Hepatocyte (in vitro differentiated cells): ENCODE measurements around the gene ZBTB16. TPM values are rescaled to one million over a fixed set of nuclear protein-coding genes. Genes with fewer than 3 reads are reported as not detected.

Source experiments
- DNase-seq: peaks from one replicate; pipeline ENCODE4 v3.0.0-alpha.2; 2016; ENCODE audit warnings: low spot score
- H2AFZ ChIP-seq: fragments of 200-600 bp; sonication (generic); 2 replicates; pipeline ENCODE4 v1.6.0; 2016; ENCODE audit warnings: antibody characterized with exemption, mild to moderate bottlenecking
- H3K27ac ChIP-seq: fragments of 200-600 bp; sonication (generic); 2 replicates; pipeline ENCODE4 v1.5.1; 2016; ENCODE audit warnings: mild to moderate bottlenecking
- H3K27me3 ChIP-seq: fragments of 200-600 bp; sonication (generic); 2 replicates; pipeline ENCODE4 v1.6.1; 2016
- H3K36me3 ChIP-seq: fragments of 200-600 bp; sonication (generic); replicated peaks from 2 replicates; pipeline ENCODE4 v1.5.1; 2016; ENCODE audit warnings: low read depth; ENCODE audit not compliant: insufficient read depth
- H3K4me1 ChIP-seq: fragments of 200-600 bp; sonication (generic); 2 replicates; pipeline ENCODE4 v1.5.1; 2016; ENCODE audit warnings: mild to moderate bottlenecking, moderate library complexity; ENCODE audit not compliant: insufficient read depth
- H3K4me2 ChIP-seq: fragments of 200-600 bp; sonication (generic); 2 replicates; pipeline ENCODE4 v1.6.0; 2016
- H3K4me3 ChIP-seq: fragments of 200-600 bp; sonication (generic); 2 replicates; pipeline ENCODE4 v1.5.1; 2016; ENCODE audit warnings: mild to moderate bottlenecking
- H3K79me2 ChIP-seq: fragments of 200-600 bp; sonication (generic); 2 replicates; pipeline ENCODE4 v1.6.0; 2017; ENCODE audit warnings: mild to moderate bottlenecking
- H3K9me2 ChIP-seq: fragments of 200-600 bp; sonication (generic); replicated peaks from 2 replicates; pipeline ENCODE4 v1.6.0; 2017; ENCODE audit warnings: mild to moderate bottlenecking; ENCODE audit not compliant: insufficient read depth
- H3K9me3 ChIP-seq: fragments of 200-600 bp; sonication (generic); 2 replicates; pipeline ENCODE4 v1.5.1; 2016; ENCODE audit warnings: low read depth, mild to moderate bottlenecking
- H4K20me1 ChIP-seq: fragments of 200-600 bp; sonication (generic); 2 replicates; pipeline ENCODE4 v1.6.0; 2016; ENCODE audit warnings: mild to moderate bottlenecking; ENCODE audit not compliant: insufficient read depth, poor library complexity, severe bottlenecking
- EZH2 ChIP-seq: fragments of 200-600 bp; sonication (generic); IDR thresholded peaks from 2 replicates; pipeline ENCODE4 v1.6.1; 2016; ENCODE audit warnings: antibody characterized with exemption, mild to moderate bottlenecking, borderline replicate concordance
- EZH2phosphoT487 ChIP-seq: fragments of 200-600 bp; sonication (generic); IDR thresholded peaks from one replicate; pipeline ENCODE4 v1.6.1; 2018; ENCODE audit warnings: antibody characterized with exemption, mild to moderate bottlenecking, low read depth, moderate library complexity; ENCODE audit not compliant: unreplicated experiment, severe bottlenecking
- WGBS: methylation state at CpG from one replicate; pipeline ENCODE4 v1.1.6; 2016; ENCODE audit warnings: low lambda C conversion rate; ENCODE audit errors: missing lambda C conversion rate; 5-methylcytosine and 5-hydroxymethylcytosine counted together
- polyA plus RNA-seq: library from polyadenylated mRNA; unstranded; fragments of >200 nt; fragmentation: Nextera tagmentation; extraction: Ambion mirVana; gene quantifications from 2 replicates; pipeline ENCODE4 v1.2.1, GENCODE V29; 2016
- total RNA-seq: library from RNA; depleted of rRNA; stranded (reverse); fragments of >200 nt; gene quantifications from 2 replicates; pipeline ENCODE4 v1.2.3, GENCODE V29; 2014
- TF ChIP-seq, protein P1 (sequence below): fragments of 200-600 bp; sonication (generic); IDR thresholded peaks from 2 replicates; pipeline ENCODE4 v1.5.1; 2016; ENCODE audit warnings: antibody characterized with exemption, mild to moderate bottlenecking; ENCODE audit not compliant: poor library complexity

Gene ZBTB16
- total and polyA plus RNA-seq, 2 experiments from 2014 or later, result 30.1 to 52.3 TPM

DNA sequence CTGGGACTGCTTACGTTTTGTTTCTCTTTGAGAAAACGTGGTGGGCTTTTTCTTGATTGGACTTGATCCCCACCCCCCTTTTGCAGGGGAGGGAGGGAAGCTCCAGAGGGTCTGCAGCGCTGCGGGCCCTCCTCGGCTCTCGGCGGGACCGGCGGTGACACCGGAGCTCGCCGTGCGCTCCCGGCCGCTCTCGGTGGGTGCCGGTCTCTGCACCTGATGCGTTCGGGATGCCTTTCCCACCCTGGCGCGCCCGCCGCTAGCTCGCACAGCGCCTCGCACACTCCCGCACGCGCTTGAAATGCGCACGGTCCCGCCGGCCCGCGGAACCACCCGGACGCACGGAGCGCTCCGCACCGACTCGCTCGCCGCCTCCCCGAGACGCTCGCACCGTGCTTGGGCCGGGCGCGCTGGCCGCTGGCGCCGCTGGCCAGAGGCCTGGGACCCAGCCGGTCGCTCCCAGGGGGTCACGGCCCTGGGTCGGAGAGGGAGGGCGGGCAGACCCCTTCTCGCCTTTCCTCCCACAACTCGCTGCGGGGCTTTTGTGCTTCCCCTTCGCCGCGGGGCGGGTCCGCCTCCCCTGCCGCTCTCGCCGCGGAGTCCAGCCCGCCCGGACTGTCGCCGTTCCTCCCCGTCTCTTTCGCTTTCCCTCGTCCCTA lies 1.0 kb downstream of the ZBTB16 start:
- H3K27ac ChIP-seq, result peak overlapping the region; percentile 95
- H3K36me3 ChIP-seq, result no peaks in the 10 kb centered on the region
- H4K20me1 ChIP-seq, result peaks cover 23% of the 10 kb centered on the region
- peak overlapping the region; percentile 87 for H3K4me2 ChIP-seq
- peak overlapping the region; percentile 99 for H3K4me3 ChIP-seq
- peak; percentile 66 for DNase-seq
- H2AFZ ChIP-seq, result peak overlapping the region; percentile 68
- H3K9me2 ChIP-seq, result no peaks in the 10 kb centered on the region
- peaks cover 54% of the 10 kb centered on the region for H3K79me2 ChIP-seq
- no peaks in the 10 kb centered on the region for H3K9me3 ChIP-seq
- under 1% methylated on average over 57 of the region's 78 CpGs for WGBS
- TF ChIP-seq, protein P1, sequence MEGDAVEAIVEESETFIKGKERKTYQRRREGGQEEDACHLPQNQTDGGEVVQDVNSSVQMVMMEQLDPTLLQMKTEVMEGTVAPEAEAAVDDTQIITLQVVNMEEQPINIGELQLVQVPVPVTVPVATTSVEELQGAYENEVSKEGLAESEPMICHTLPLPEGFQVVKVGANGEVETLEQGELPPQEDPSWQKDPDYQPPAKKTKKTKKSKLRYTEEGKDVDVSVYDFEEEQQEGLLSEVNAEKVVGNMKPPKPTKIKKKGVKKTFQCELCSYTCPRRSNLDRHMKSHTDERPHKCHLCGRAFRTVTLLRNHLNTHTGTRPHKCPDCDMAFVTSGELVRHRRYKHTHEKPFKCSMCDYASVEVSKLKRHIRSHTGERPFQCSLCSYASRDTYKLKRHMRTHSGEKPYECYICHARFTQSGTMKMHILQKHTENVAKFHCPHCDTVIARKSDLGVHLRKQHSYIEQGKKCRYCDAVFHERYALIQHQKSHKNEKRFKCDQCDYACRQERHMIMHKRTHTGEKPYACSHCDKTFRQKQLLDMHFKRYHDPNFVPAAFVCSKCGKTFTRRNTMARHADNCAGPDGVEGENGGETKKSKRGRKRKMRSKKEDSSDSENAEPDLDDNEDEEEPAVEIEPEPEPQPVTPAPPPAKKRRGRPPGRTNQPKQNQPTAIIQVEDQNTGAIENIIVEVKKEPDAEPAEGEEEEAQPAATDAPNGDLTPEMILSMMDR, result no peak
- peak; percentile 9 for TF ChIP-seq EZH2
- peaks cover 13% of the 10 kb centered on the region for H3K4me1 ChIP-seq
- peaks cover 28% of the 10 kb centered on the region for H3K27me3 ChIP-seq

- TF ChIP-seq EZH2phosphoT487 (no peak), EZH2 (no peak)
- TF ChIP-seq, protein P1, result no peak
- peak overlapping the region; percentile 95 for H3K27ac ChIP-seq
- H3K4me3 ChIP-seq, result peak overlapping the region; percentile 99
- peak overlapping the region; percentile 68 for H2AFZ ChIP-seq
- H3K36me3 ChIP-seq, result no peaks in the 10 kb centered on the region
- no peaks in the 10 kb centered on the region for H3K9me2 ChIP-seq
- peak; percentile 58 for DNase-seq
- 2% methylated on average over 39 of the region's 45 CpGs for WGBS
- H3K9me3 ChIP-seq, result no peaks in the 10 kb centered on the region
- H3K4me2 ChIP-seq, result peak overlapping the region; percentile 87
- peaks cover 60% of the 10 kb centered on the region for H3K79me2 ChIP-seq
- H3K4me1 ChIP-seq, result peaks cover 13% of the 10 kb centered on the region
- peaks cover 28% of the 10 kb centered on the region for H3K27me3 ChIP-seq
- H4K20me1 ChIP-seq, result peaks cover 29% of the 10 kb centered on the region
These were observed 1.7 kb downstream of the ZBTB16 start for GRCh38 chr11:114061048-114061680.

DNA sequence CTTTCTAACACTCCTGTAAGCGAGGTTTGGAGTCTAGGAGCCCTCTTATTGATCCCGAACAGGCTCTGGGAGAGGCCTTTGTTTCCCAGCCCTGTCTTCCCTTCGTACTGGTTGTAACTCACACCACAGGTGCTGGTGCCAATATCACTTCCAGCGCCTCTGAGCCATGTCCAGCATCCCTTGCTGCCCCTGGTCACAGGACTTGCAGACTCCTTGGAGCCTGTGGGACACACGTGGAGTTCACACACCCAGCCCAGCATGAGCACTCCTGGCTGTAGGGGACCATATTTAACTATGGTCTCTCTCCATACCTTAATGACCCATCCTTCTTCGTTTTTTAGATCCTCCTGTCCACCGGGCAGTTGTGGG lies 2.2 kb downstream of the ZBTB16 start:
- Histone ChIP-seq H3K4me2 (peak overlapping the region; percentile 87), H3K79me2 (peaks cover 65% of the 10 kb centered on the region), H3K4me3 (peak overlapping the region; percentile 99), H4K20me1 (peaks cover 32% of the 10 kb centered on the region), H3K27me3 (peaks cover 23% of the 10 kb centered on the region), H3K9me3 (no peaks in the 10 kb centered on the region), H3K27ac (peak overlapping the region; percentile 95), H3K4me1 (peaks cover 13% of the 10 kb centered on the region), H3K36me3 (no peaks in the 10 kb centered on the region), H3K9me2 (no peaks in the 10 kb centered on the region), H2AFZ (no peak overlapping the region)
- peak; percentile 31 for DNase-seq
- TF ChIP-seq, protein P1, result no peak
- no peak for TF ChIP-seq EZH2phosphoT487
- no peak for TF ChIP-seq EZH2
- 36% methylated on average over 7 of the region's 7 CpGs for WGBS
